Measurements from ENCODE around the gene TMEM231.

DNA sequence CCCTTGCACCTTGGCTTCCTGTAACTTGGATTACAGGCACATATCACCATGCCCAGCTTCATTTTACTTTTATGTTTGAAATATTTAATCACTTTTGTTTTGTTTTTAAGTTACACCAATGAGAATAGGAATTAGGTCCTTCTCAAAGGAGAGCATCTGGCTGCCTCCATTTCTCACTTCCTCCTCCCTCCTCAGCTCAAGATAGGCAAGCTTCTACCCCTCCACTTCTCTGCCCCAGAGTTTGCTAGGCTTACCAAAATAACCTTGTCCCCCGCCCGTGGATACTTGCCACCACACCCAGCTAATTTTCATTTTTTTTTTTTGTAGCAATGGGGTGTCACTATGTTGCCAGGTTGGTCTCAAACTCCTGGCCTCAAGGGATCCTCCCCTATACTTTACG, 28.1 kb upstream of the TMEM231 start:
- TF ChIP-seq CTCF (conservative IDR thresholded peaks at IDR 0.05; ENCODE audit: low read depth, low read length): no peak
- no peak for TF ChIP-seq EZH2 (IDR thresholded peaks at IDR 0.05; ENCODE audit: borderline replicate concordance, low read depth, low read length, poor library complexity, severe bottlenecking)

Measured in A673 (cell line).